ENCODE data around the gene DEFB124.
A peak's percentile ranks its signal among the peaks of the same experiment; 100 is the strongest.
"Not testable (repeated sequence)": the region's sequence is repeated elsewhere in the genome, so short reads cannot be mapped to it uniquely, and the experiment has no call there.

Gene DEFB124

DNA sequence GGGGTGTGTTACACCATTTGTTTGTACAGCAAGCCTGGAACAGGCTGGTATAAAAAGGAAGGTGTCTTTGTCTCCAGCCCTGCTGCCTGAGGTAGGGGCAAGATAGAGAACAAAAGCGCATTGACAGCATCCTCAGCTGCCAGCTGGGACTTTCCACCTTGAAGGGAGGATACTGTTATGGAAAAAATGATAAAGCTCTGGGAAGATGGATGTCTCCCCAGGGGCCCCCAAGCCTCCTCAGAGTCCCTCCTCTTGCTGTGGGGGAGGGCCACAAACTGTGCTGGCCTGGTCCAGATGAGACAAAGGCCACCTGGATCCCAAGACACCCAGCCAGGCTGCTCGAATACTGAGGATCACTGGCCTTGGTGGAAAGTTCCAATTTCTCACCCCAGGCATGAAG, 13.2 kb upstream of the DEFB124 start:
- no peak for DNase-seq (ENCODE audit: low spot score)

GRCh38 chr20:31485450-31486339, 10.8 kb upstream of the DEFB124 start:
- DNase-seq (ENCODE audit: low spot score) = peak; percentile 60

GRCh38 chr20:31484001-31484400, 9.1 kb upstream of the DEFB124 start:
- no peak for DNase-seq (ENCODE audit: low spot score)

DNA sequence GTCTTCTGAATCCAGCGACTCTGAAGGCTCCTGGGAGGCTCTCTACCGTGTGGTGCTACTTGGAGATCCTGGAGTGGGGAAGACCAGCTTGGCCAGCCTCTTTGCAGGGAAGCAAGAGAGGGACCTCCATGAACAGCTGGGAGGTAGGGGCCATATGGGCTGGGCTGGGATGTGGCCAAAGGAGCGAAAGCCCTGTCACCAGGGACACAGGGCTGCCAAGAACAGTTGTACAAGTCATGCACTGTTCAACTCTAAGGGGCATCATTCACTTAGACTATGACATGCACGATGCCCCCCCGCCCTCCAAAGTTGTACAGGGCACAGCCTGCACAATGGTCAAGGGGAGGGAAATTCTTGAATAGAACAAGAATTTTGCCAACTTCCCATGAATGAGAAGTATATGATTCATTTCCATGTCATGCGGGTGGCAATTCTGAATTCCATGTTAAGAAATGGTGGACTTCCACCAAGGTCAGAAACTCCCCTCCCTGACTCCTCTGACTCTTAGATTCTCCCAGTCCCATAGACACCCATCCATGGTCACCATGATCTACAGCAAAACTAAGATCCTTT, 1.8 kb upstream of the DEFB124 start:
- no peak for DNase-seq (ENCODE audit: low spot score)

DNA sequence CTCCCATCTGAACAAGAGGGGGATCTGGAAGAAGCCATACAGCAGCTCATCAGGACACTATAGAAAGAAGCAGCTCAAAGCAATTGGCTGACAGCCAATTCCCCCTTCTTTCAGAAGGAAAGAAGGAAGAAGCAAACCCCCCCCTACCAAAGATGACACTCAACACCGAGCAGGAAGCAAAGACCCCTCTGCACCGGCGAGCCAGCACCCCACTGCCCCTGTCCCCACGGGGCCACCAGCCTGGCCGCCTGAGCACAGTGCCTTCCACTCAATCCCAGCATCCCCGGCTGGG, 1.3 kb upstream of the DEFB124 start:
- no peak for DNase-seq (ENCODE audit: low spot score)

GRCh38 chr20:31475472-31476293, 756 bp upstream of the DEFB124 start:
- DNase-seq (ENCODE audit: low spot score) = no peak

- DNase-seq (ENCODE audit: low spot score) = no peak
Observed at GRCh38 chr20:31474097-31474436, 860 bp downstream of the DEFB124 start.

GRCh38 chr20:31473331-31474096, 1.4 kb downstream of the DEFB124 start:
- no peak for DNase-seq (ENCODE audit: low spot score)

DNA sequence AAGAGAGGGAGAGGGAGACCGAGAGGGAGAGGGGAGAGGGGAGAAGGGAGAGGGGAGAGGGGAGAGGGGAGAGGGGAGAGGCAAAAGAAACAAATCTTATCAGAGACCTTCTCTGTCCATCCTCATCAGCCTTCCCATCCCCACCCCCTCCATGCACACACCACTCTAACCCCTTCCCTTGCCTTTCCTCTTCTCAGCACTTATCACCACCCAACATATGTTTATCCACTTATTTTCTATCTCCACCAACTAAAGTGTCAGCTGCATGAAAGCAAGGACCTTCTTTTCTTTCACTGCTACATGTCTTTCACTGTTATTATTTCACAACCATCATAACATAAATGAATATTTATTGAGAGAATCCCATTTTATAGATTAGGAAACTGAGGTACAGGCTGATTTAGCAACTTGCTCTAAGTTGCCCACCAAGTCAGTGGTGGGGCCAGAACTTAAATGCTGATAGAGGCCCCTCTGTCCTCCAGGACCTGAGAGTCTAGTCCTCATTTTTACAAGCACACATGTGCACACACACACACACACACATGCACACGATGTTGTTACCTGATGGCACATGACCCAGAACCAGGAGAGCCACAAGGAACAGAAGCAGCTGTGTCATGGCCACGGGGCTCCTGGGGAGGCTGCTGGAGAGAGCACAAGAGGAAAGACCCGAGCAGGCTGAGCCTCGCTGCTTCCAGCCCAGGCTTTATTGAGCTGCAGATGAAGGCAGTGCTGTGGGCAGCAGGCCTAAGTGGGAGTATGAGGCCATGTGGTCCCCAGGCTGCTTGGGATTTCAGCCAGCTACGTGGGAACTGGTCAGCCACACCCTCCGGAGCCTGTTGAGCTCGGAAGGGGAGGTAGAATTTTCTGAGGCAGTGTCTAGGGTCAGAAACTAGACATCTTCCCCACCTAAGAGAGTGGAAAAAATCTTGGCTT, 2.3 kb downstream of the DEFB124 start:
- no peak for DNase-seq (ENCODE audit: low spot score)

- not testable (repeated sequence) for DNase-seq (ENCODE audit: low spot score)
Observed at GRCh38 chr20:31470946-31471345, 4.0 kb downstream of the DEFB124 start.

GRCh38 chr20:31454361-31454760, 20.6 kb downstream of the DEFB124 start:
- no peak for DNase-seq (ENCODE audit: low spot score)

DNA sequence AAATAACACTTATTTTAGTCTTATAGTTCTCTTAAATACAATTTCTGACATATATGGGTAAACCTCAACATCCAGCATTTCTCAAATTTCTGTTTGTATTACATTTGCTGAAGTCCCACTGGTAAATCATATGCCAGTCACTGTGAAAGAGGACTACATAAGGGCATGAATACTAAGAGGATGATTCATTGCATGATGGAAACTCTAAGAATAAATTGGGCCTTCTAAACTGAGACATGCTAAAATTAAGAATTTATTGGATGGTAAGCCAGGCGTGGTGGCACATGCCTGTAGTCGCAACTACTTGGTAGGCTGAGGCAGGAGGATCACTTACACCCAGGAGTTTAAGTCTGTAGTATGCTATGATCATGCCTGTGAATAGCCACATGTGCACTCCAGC, 22.4 kb downstream of the DEFB124 start:
- DNase-seq (ENCODE audit: low spot score) = no peak

- DNase-seq (ENCODE audit: low spot score) = no peak
Observed at GRCh38 chr20:31449511-31450414, 25.2 kb downstream of the DEFB124 start.

DNA sequence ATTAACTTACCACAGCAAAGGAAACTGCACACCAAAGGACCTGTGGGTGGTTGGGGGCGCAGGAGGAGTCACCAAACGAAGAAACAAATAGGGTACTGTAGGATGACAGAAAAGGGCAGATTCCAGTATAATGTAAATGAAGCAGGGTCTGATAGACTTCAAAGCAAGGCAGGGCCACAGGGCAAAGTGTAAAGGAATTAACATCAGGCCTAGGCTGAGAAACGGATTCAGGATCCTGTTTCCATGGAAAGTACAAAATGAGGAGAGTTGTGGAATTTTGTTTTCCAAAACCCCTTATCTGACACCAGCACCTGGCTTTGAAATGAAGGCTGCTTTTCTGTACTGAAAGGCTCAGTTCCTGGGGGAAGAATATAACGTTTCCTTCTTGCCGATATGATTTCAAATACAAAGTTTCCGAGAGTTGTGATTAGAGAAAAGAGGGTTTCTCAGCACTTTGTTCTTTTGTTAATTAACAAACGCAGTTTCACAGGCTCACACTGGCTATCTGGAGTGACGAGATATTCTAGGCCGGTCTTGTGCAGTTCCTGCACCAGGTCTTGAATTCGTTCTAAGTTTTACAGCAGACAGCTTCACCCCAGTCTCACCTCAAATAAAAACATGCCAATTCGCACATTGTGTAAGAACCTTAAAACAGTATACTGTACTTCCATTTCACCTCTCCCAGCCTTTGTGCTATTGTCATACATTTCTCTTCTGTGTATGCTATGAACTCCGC, 28.7 kb downstream of the DEFB124 start:
- DNase-seq (ENCODE audit: low spot score) = no peak

DNA sequence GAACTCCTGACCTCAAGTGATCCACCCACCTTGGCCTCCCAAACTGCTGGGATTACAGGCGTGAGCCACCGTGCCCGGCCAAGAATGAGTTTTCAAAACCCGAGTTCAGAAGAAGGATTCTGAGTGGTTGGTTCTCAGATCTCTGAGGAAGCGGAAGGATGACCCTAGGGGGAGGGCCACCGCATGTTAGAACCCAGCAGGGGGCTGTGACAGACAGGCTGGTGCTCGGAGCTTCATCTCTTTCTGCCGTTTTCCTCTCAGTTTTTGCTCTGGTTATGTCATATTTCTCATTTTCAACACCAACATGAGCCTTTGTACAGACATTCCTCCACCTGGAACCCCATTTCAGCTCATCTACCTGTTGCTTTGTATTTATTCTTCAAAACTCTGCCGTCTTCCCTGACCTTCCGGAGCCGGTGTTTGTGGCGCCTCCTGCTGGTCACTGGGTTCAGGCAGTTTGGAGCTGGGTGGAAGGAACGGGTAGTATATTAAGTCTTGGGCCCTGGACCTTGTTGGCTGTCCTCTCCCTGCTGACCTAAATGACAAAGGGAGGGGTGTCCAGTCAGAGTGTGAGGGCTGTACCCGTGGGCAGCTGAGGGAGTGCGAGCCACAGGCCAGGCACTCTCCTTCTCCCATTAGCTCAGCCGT, 34.8 kb downstream of the DEFB124 start, which contains the start of gene DEFB123:
Gene DEFB123, plus strand, starts transcription at position 621 of the 648 bp plus-strand sequence. CDS start 67 bp downstream, outside the sequence.
- no peak for DNase-seq (ENCODE audit: low spot score)

DNA sequence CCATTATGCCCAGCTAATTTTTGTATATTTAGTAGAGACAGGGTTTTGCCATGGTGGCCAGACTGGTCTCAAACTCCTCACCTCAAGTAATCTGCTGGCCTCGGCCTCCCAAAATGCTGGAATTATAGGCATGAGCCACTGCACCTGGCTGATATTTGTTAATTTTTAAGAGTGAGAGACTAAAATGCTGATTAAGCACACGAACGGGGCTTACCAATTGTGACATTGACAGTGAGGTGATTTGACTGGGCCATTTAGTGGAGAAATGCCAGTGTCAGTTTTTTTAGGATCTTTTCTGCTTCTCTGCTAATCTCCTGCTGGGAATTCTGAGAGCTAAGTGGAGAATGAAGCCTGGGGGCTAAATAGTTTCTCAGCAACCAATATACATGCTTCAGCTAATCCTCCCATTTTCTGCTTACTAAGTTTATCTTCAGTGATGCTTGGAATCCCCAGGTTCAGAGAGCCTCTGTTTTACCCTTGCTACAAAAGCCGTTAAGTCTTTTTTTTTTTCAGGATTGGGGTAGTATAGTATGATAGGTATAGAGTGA, 44.3 kb downstream of the DEFB124 start:
- no peak for DNase-seq (ENCODE audit: low spot score)

- DNase-seq (ENCODE audit: low spot score) = not testable (repeated sequence)
Observed at GRCh38 chr20:31427576-31427975, 47.4 kb downstream of the DEFB124 start.

GRCh38 chr20:31426891-31427551, 47.9 kb downstream of the DEFB124 start:
- not testable (repeated sequence) for DNase-seq (ENCODE audit: low spot score)

All from hepatic stellate cell (primary cell).